CD14-positive monocyte (primary cell): ENCODE measurements around the gene ARID1B. TPM values are rescaled to one million over a fixed set of nuclear protein-coding genes. Genes with fewer than 3 reads are reported as not detected.
A peak's percentile ranks its signal among the peaks of the same experiment; 100 is the strongest.

ENCODE experiments used
- DNase-seq, 3 donors: peaks; one replicate each; pipeline ENCODE4 v3.0.0-alpha.2; 2011 to 2022
- H2AFZ ChIP-seq: 2 replicates; pipeline ENCODE4 v1.6.0; 2012; ENCODE audit warnings: mild to moderate bottlenecking, low read depth, low read length, inconsistent platforms; ENCODE audit not compliant: insufficient read depth, poor library complexity, severe bottlenecking
- H3K27ac ChIP-seq, 2 donors: 1 replicate in 1 of 2; 2 replicates in 1 of 2; pipeline ENCODE4 v1.5.1; 2012 to 2013; ENCODE audit warnings: low read length in 2 of 2, control low read depth in 1 of 2, inconsistent platforms in 1 of 2, low read depth in 1 of 2, mild to moderate bottlenecking in 1 of 2
- H3K27me3 ChIP-seq, 2 donors: one replicate each; pipeline versions ENCODE4 v1.6.0 to v1.6.1; 2011 to 2013; ENCODE audit warnings: low read length in 2 of 2; ENCODE audit not compliant: control insufficient read depth in 2 of 2, insufficient read depth in 2 of 2
- H3K36me3 ChIP-seq, 2 donors: replicated peaks in 1 of 2; 1 replicate in 1 of 2; 2 replicates in 1 of 2; pipeline versions ENCODE4 v1.5.1 to v1.6.1; 2012 to 2013; ENCODE audit warnings: low read length in 2 of 2, control low read depth in 1 of 2, inconsistent platforms in 1 of 2, mild to moderate bottlenecking in 1 of 2; ENCODE audit not compliant: insufficient read depth in 2 of 2, control insufficient read depth in 1 of 2
- H3K4me1 ChIP-seq, 2 donors: 1 replicate in 1 of 2; 2 replicates in 1 of 2; pipeline versions ENCODE4 v1.5.1 to v1.6.1; 2012 to 2013; ENCODE audit warnings: low read length in 2 of 2, control low read depth in 1 of 2, inconsistent platforms in 1 of 2, mild to moderate bottlenecking in 1 of 2, moderate library complexity in 1 of 2; ENCODE audit not compliant: insufficient read depth in 2 of 2, control insufficient read depth in 1 of 2
- H3K4me2 ChIP-seq: replicated peaks from 2 replicates; pipeline ENCODE3; 2012; ENCODE audit warnings: low read length, moderate library complexity, mild to moderate bottlenecking; ENCODE audit not compliant: poor library complexity, severe bottlenecking; ENCODE audit errors: extremely low read depth
- H3K4me3 ChIP-seq, 3 experiments: fragments of 200-600 bp in 1 of 3; sonication (generic) in 1 of 3; replicated peaks in 1 of 3; 1 replicate in 2 of 3; 2 replicates in 1 of 3; pipeline ENCODE4 v1.5.1; 2011 to 2013; ENCODE audit warnings: low read length in 3 of 3, mild to moderate bottlenecking in 3 of 3, control low read depth in 2 of 3, low read depth in 2 of 3, inconsistent platforms in 1 of 3, moderate library complexity in 1 of 3
- H3K79me2 ChIP-seq: 2 replicates; pipeline ENCODE4 v1.6.0; 2012; ENCODE audit warnings: mild to moderate bottlenecking, control low read depth, inconsistent platforms, low read length, moderate library complexity; ENCODE audit not compliant: insufficient read depth
- H3K9ac ChIP-seq: 2 replicates; pipeline ENCODE4 v1.6.0; 2017; ENCODE audit warnings: low read length, mild to moderate bottlenecking; ENCODE audit not compliant: insufficient read depth, poor library complexity, severe bottlenecking
- H3K9me3 ChIP-seq, 2 donors: replicated peaks in 1 of 2; 1 replicate in 1 of 2; 2 replicates in 1 of 2; pipeline versions ENCODE4 v1.5.1 to v1.6.1; 2012 to 2013; ENCODE audit warnings: low read length in 2 of 2, control low read depth in 1 of 2; ENCODE audit not compliant: control insufficient read depth in 1 of 2, insufficient read depth in 1 of 2
- H4K20me1 ChIP-seq: 2 replicates; pipeline ENCODE4 v1.6.0; 2012; ENCODE audit warnings: mild to moderate bottlenecking, low read length, control low read depth, moderate library complexity; ENCODE audit not compliant: insufficient read depth
- H3K27ac Mint-ChIP-seq, 7 donors: one replicate each; pipeline ENCODE4 v1.8.0; 2020; ENCODE audit warnings: mild to moderate bottlenecking in 7 of 7, mixed read lengths in 7 of 7, moderate library complexity in 6 of 7, inconsistent platforms in 2 of 7
- H3K27me3 Mint-ChIP-seq, 3 donors: one replicate each; pipeline ENCODE4 v1.8.0; 2021 to 2022; ENCODE audit warnings: low read depth in 3 of 3, mild to moderate bottlenecking in 3 of 3, mixed read lengths in 3 of 3, moderate library complexity in 3 of 3, inconsistent platforms in 1 of 3
- H3K36me3 Mint-ChIP-seq, 2 donors: one replicate each; pipeline ENCODE4 v1.8.0; 2020; ENCODE audit warnings: mixed read lengths in 2 of 2, inconsistent platforms in 1 of 2, mild to moderate bottlenecking in 1 of 2
- H3K4me1 Mint-ChIP-seq: one replicate; pipeline ENCODE4 v1.8.0; 2020; ENCODE audit warnings: mild to moderate bottlenecking, mixed read lengths
- H3K4me3 Mint-ChIP-seq, 2 donors: one replicate each; pipeline ENCODE4 v1.8.0; 2020; ENCODE audit warnings: mild to moderate bottlenecking in 2 of 2, mixed read lengths in 2 of 2, moderate library complexity in 1 of 2
- H3K9me3 Mint-ChIP-seq, 7 donors: one replicate each; pipeline ENCODE4 v1.8.0; 2020 to 2022; ENCODE audit warnings: mixed read lengths in 7 of 7, mild to moderate bottlenecking in 6 of 7, moderate library complexity in 6 of 7, inconsistent platforms in 2 of 7
- WGBS: methylation state at CpG from one replicate; pipeline ENCODE4 v1.1.5; 2013; ENCODE audit warnings: missing lambda C conversion rate; ENCODE audit not compliant: insufficient coverage; 5-methylcytosine and 5-hydroxymethylcytosine counted together
- intact Hi-C, 2 donors: fragments of 100-400 bp; cut with micrococcal nuclease; formaldehyde crosslinking; loops; one replicate each; pipeline versions ENCODE4 v1.15.0 to v1.15.1; 2023
- polyA plus RNA-seq, 3 donors: library from polyadenylated mRNA; depleted of rRNA in 1 of 3; unstranded in 2 of 3; stranded (reverse) in 1 of 3; fragments of 300-500 nt in 2 of 3; fragments of >200 nt in 1 of 3; fragmentation: Illumina TruSeq in 2 of 3; gene quantifications; 1 replicate in 2 of 3; 2 replicates in 1 of 3; pipeline ENCODE4 v1.2.3, GENCODE V29; 2012 to 2021
- TF ChIP-seq, protein P1 (sequence below): fragments of 200-600 bp; IDR thresholded peaks from one replicate; pipeline ENCODE4 v1.8.0; 2022; ENCODE audit warnings: antibody characterized with exemption, mild to moderate bottlenecking

The ARID1B gene
- polyA plus RNA-seq, 3 donors = 3.2 to 22.1 (median 3.8) TPM

DNA sequence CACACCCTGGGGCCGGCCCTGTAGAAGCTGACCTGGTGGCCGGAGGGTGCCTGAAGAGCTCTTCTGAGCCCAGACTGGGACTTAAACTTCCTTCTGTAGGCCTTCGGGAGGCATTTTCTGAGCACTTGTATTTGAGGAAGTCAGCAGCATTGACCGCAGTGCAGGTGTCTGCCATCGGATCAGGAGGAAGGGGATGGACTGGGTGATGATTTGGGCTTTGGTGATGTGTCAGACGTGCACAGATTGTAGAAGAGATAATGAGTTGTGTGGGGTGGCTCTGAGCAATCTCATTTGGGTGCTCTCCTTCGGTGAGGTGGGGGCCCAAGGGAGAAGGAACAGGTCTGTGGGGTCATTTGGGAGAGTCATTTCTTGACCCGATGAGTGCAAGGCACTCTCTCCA, 150.9 kb downstream of the ARID1B start:
- TF ChIP-seq, protein P1, sequence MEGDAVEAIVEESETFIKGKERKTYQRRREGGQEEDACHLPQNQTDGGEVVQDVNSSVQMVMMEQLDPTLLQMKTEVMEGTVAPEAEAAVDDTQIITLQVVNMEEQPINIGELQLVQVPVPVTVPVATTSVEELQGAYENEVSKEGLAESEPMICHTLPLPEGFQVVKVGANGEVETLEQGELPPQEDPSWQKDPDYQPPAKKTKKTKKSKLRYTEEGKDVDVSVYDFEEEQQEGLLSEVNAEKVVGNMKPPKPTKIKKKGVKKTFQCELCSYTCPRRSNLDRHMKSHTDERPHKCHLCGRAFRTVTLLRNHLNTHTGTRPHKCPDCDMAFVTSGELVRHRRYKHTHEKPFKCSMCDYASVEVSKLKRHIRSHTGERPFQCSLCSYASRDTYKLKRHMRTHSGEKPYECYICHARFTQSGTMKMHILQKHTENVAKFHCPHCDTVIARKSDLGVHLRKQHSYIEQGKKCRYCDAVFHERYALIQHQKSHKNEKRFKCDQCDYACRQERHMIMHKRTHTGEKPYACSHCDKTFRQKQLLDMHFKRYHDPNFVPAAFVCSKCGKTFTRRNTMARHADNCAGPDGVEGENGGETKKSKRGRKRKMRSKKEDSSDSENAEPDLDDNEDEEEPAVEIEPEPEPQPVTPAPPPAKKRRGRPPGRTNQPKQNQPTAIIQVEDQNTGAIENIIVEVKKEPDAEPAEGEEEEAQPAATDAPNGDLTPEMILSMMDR = no peak
- Histone ChIP-seq H2AFZ (no peak overlapping the region), H3K9me3 (no peaks in the 10 kb centered on the region), H4K20me1 (peaks cover 87% of the 10 kb centered on the region), H3K79me2 (peaks cover 53% of the 10 kb centered on the region), H3K4me2 (no peak overlapping the region), H3K36me3 (no peaks in the 10 kb centered on the region), H3K4me1 (no peaks in the 10 kb centered on the region), H3K4me3 (no peak overlapping the region), H3K27ac (no peak overlapping the region), H3K27me3 (no peaks in the 10 kb centered on the region), H3K9ac (no peak overlapping the region)
- no peak for DNase-seq
- WGBS = 66% methylated on average over 7 of the region's 8 CpGs
- H3K36me3 Mint-ChIP-seq = no peaks in the 10 kb centered on the region
- peaks cover 0 to 1% (median 0%) of the 10 kb centered on the region in 7 donors for H3K9me3 Mint-ChIP-seq
- intact Hi-C loops = no loop called here
- peaks cover 8% of the 10 kb centered on the region for H3K4me1 Mint-ChIP-seq
- H3K4me3 Mint-ChIP-seq = no peak overlapping the region
- peaks cover 0 to 2% (median 0%) of the 10 kb centered on the region in 3 donors for H3K27me3 Mint-ChIP-seq
- peak overlapping the region in 2 of 7 donors; percentile 7 to 48 for H3K27ac Mint-ChIP-seq

DNA sequence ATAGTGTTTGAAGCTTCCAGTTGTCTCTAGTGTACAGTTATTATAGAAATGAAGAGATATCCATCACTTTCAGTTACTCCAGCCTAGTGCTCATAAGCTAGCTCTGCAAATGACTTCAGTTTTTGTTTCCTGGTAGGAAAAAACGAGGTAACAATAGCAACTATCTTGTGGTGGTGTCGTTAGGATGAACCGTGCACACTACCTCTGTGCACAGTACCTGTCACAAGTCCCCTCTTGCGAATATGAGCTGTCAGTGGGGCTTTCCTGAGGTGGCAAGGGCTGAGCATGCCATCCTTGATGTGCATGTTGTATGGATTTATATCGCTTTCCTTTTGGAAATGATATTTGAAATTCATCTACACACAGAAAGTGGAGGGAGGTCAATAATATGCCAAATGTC, 151.8 kb downstream of the ARID1B start:
- Mint-ChIP-seq H3K4me3 (no peak overlapping the region), H3K27ac (no peak overlapping the region), H3K9me3 (peaks cover 0 to 1% (median 0%) of the 10 kb centered on the region in 7 donors), H3K27me3 (peaks cover 0 to 2% (median 0%) of the 10 kb centered on the region in 3 donors), H3K36me3 (no peaks in the 10 kb centered on the region), H3K4me1 (peaks cover 8% of the 10 kb centered on the region)
- Histone ChIP-seq H2AFZ (no peak overlapping the region), H3K36me3 (no peaks in the 10 kb centered on the region), H3K27me3 (no peaks in the 10 kb centered on the region), H3K9ac (no peak overlapping the region), H4K20me1 (peaks cover 87% of the 10 kb centered on the region), H3K27ac (no peak overlapping the region), H3K4me1 (no peaks in the 10 kb centered on the region), H3K9me3 (no peaks in the 10 kb centered on the region), H3K79me2 (peaks cover 53% of the 10 kb centered on the region), H3K4me3 (no peak overlapping the region), H3K4me2 (no peak overlapping the region)
- WGBS = 90% methylated on average over 3 of the region's 5 CpGs
- TF ChIP-seq, protein P1 = no peak
- DNase-seq = no peak
- intact Hi-C loops = no loop called here
